Keratinocyte (primary cell): ENCODE data around the gene RPS23.

Source experiments
- CTCF ChIP-seq, 3 experiments: IDR thresholded peaks in 1 of 3; conservative IDR thresholded peaks in 1 of 3; optimal IDR thresholded peaks in 1 of 3; 2 replicates in 2 of 3; 3 replicates in 1 of 3; pipeline versions ENCODE3 to v1.5.1; 2011; ENCODE audit warnings: low read length in 3 of 3, mild to moderate bottlenecking in 3 of 3, moderate library complexity in 2 of 3, control low read depth in 1 of 3, inconsistent platforms in 1 of 3; ENCODE audit not compliant: insufficient read depth in 2 of 3; ENCODE audit errors: extremely low read depth in 1 of 3
- EZH2 ChIP-seq: IDR thresholded peaks from one replicate; pipeline ENCODE4 v1.6.1; 2012; ENCODE audit warnings: inconsistent platforms, mild to moderate bottlenecking, low read length, moderate library complexity

DNA sequence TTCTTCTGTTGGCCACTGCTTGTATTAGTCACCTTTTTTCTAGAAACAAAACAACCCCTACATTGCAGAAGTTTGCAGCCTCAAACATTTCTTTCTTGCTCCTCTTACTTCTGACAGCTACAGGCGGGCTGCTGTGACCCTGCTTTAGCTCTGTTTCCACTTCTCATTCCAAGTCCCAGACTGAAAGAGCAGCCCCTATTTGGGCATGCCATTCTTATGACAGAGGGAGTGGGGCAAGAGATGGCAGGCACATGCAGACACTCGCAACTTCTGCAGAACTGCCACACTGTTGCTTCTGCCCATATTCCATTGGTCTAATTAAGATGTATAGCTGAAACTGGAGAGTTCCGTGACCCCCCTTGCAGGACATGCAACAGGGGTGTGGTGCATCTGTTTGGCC lies 19.6 kb upstream of the RPS23 start:
- no peak for TF ChIP-seq CTCF (optimal IDR thresholded peaks at IDR 0.05 in 1 of 3, IDR thresholded peaks at IDR 0.05 in 1 of 3, conservative IDR thresholded peaks at IDR 0.05 in 1 of 3; ENCODE audit: extremely low read depth in 1 of 3, insufficient read depth in 2 of 3, low read length in 3 of 3)
- no peak for TF ChIP-seq EZH2
